HCT116 (cell line): ENCODE results near the gene BZW2.

Source experiments
- ATF3 ChIP-seq: IDR thresholded peaks from 2 replicates; pipeline ENCODE4 v1.6.1; 2012
- CEBPB ChIP-seq: IDR thresholded peaks from 2 replicates; pipeline ENCODE4 v1.6.1; 2012; ENCODE audit warnings: low read depth
- CTCF ChIP-seq, 3 experiments: fragments of 200-600 bp in 1 of 3; sonication (generic) in 1 of 3; IDR thresholded peaks in 2 of 3; conservative IDR thresholded peaks in 1 of 3; 2 replicates each; pipeline ENCODE4 v1.5.1; 2012 to 2017; ENCODE audit warnings: low read depth in 2 of 3, low read length in 2 of 3, antibody characterized with exemption in 1 of 3, borderline replicate concordance in 1 of 3, control low read depth in 1 of 3, mild to moderate bottlenecking in 1 of 3, mixed read lengths in 1 of 3, mixed run types in 1 of 3, moderate library complexity in 1 of 3; ENCODE audit not compliant: insufficient read depth in 1 of 3
- ELF1 ChIP-seq: IDR thresholded peaks from 2 replicates; pipeline ENCODE4 v1.6.1; 2012; ENCODE audit warnings: low read depth, borderline replicate concordance
- EZH2phosphoT487 ChIP-seq: fragments of 200-600 bp; IDR thresholded peaks from 2 replicates; pipeline ENCODE4 v1.6.1; 2018; ENCODE audit warnings: antibody characterized with exemption, borderline replicate concordance
- POLR2A ChIP-seq: IDR thresholded peaks from 2 replicates; pipeline ENCODE4 v1.7.0; 2011; ENCODE audit warnings: borderline replicate concordance; ENCODE audit not compliant: insufficient read depth, insufficient read length; ENCODE audit errors: extremely low read depth
- POLR2AphosphoS5 ChIP-seq: IDR thresholded peaks from 2 replicates; pipeline ENCODE4 v1.6.1; 2011; ENCODE audit warnings: mild to moderate bottlenecking, low read depth, low read length, moderate library complexity
- RAD21 ChIP-seq: IDR thresholded peaks from 2 replicates; pipeline ENCODE4 v1.6.1; 2012; ENCODE audit warnings: low read depth, mild to moderate bottlenecking
- SIN3A ChIP-seq: IDR thresholded peaks from 2 replicates; pipeline ENCODE4 v1.6.1; 2012; ENCODE audit warnings: low read depth
- SP1 ChIP-seq: IDR thresholded peaks from 2 replicates; pipeline ENCODE4 v1.6.1; 2012; ENCODE audit warnings: low read depth
- ZNF274 ChIP-seq: fragments of 200-500 bp; sonication (Bioruptor generic); IDR thresholded peaks from 2 replicates; pipeline ENCODE4 v1.6.1; 2014; ENCODE audit warnings: mild to moderate bottlenecking, low read depth, low read length, inconsistent platforms

- TF ChIP-seq RAD21 (no peak), CTCF (IDR thresholded peaks at IDR 0.05 in 2 of 3, conservative IDR thresholded peaks at IDR 0.05 in 1 of 3; ENCODE audit: borderline replicate concordance in 1 of 3, insufficient read depth in 1 of 3, low read depth in 2 of 3, low read length in 2 of 3) (no peak), POLR2AphosphoS5 (no peak), CEBPB (no peak), EZH2phosphoT487 (no peak), ZNF274 (no peak), POLR2A (no peak), ELF1 (no peak), SP1 (no peak), ATF3 (no peak), SIN3A (no peak)
These were observed 108.9 kb downstream of the BZW2 start for GRCh38 chr7:16754856-16755317.
